Trophoblast cell (in vitro differentiated cells and primary cell): Measurements from ENCODE around the gene GPX5.
"Not testable (repeated sequence)": the region's sequence is repeated elsewhere in the genome, so short reads cannot be mapped to it uniquely, and the experiment has no call there.

Source experiments
- DNase-seq, 2 donors: peaks; one replicate each; pipeline ENCODE4 v3.0.0-alpha.2; 2016
- H2AFZ ChIP-seq: 2 replicates; pipeline ENCODE4 v1.6.1; 2013; ENCODE audit warnings: low read length, moderate library complexity, mild to moderate bottlenecking; ENCODE audit not compliant: insufficient read depth, poor library complexity
- H2AK5ac ChIP-seq: 2 replicates; pipeline ENCODE4 v1.6.1; 2013; ENCODE audit warnings: mild to moderate bottlenecking, low read length
- H2BK120ac ChIP-seq: 2 replicates; pipeline ENCODE4 v1.6.1; 2013; ENCODE audit warnings: low read length, mild to moderate bottlenecking, moderate library complexity; ENCODE audit not compliant: insufficient read depth, poor library complexity
- H2BK12ac ChIP-seq: 2 replicates; pipeline ENCODE4 v1.6.1; 2013; ENCODE audit warnings: mild to moderate bottlenecking, low read length, moderate library complexity
- H2BK5ac ChIP-seq: 2 replicates; pipeline ENCODE4 v1.6.1; 2013; ENCODE audit warnings: low read length, low read depth, moderate library complexity, mild to moderate bottlenecking; ENCODE audit not compliant: poor library complexity
- H3K14ac ChIP-seq: 2 replicates; pipeline ENCODE4 v1.6.1; 2013; ENCODE audit warnings: mild to moderate bottlenecking, low read length
- H3K18ac ChIP-seq: 2 replicates; pipeline ENCODE4 v1.6.1; 2013; ENCODE audit warnings: mild to moderate bottlenecking, low read length
- H3K23ac ChIP-seq: 2 replicates; pipeline ENCODE4 v1.6.1; 2013; ENCODE audit warnings: low read length
- H3K27ac ChIP-seq: 2 replicates; pipeline ENCODE4 v1.5.1; 2013; ENCODE audit warnings: low read depth, mild to moderate bottlenecking, inconsistent platforms, low read length, moderate library complexity
- H3K27me3 ChIP-seq: 2 replicates; pipeline ENCODE4 v1.6.1; 2013; ENCODE audit warnings: inconsistent platforms, mild to moderate bottlenecking, low read length, moderate library complexity; ENCODE audit not compliant: insufficient read depth
- H3K36me3 ChIP-seq, 2 experiments: 1 replicate in 1 of 2; 2 replicates in 1 of 2; pipeline ENCODE4 v1.6.1; 2013; ENCODE audit warnings: low read length in 2 of 2, mild to moderate bottlenecking in 2 of 2, moderate library complexity in 1 of 2; ENCODE audit not compliant: insufficient read depth in 2 of 2, control insufficient read depth in 1 of 2
- H3K4ac ChIP-seq: 2 replicates; pipeline ENCODE4 v1.6.1; 2013; ENCODE audit warnings: low read depth, mild to moderate bottlenecking, low read length, moderate library complexity
- H3K4me1 ChIP-seq, 2 experiments: 1 replicate in 1 of 2; 2 replicates in 1 of 2; pipeline ENCODE4 v1.6.1; 2013; ENCODE audit warnings: low read length in 2 of 2, mild to moderate bottlenecking in 2 of 2, moderate library complexity in 1 of 2; ENCODE audit not compliant: insufficient read depth in 2 of 2, control insufficient read depth in 1 of 2
- H3K4me2 ChIP-seq: 2 replicates; pipeline ENCODE4 v1.6.1; 2013; ENCODE audit warnings: inconsistent platforms, mild to moderate bottlenecking, low read length, moderate library complexity
- H3K4me3 ChIP-seq: 2 replicates; pipeline ENCODE4 v1.5.1; 2013; ENCODE audit warnings: mild to moderate bottlenecking, low read depth, low read length, inconsistent platforms
- H3K79me1 ChIP-seq: one replicate; pipeline ENCODE4 v1.6.1; 2013; ENCODE audit warnings: low read length
- H3K79me2 ChIP-seq: 2 replicates; pipeline ENCODE4 v1.6.1; 2013; ENCODE audit warnings: low read length, mild to moderate bottlenecking; ENCODE audit not compliant: control insufficient read depth, insufficient read depth, poor library complexity
- H3K9ac ChIP-seq: 2 replicates; pipeline ENCODE4 v1.6.1; 2013; ENCODE audit warnings: mild to moderate bottlenecking, low read length
- H3K9me3 ChIP-seq: 2 replicates; pipeline ENCODE4 v1.6.1; 2013; ENCODE audit warnings: low read depth, mild to moderate bottlenecking, control low read depth, inconsistent platforms, low read length; ENCODE audit not compliant: insufficient read depth
- H4K12ac ChIP-seq: 2 replicates; pipeline ENCODE4 v1.6.1; 2013; ENCODE audit warnings: low read depth, mild to moderate bottlenecking, low read length, moderate library complexity
- H4K8ac ChIP-seq: 2 replicates; pipeline ENCODE4 v1.6.1; 2013; ENCODE audit warnings: low read depth, mild to moderate bottlenecking, low read length, moderate library complexity
- H4K91ac ChIP-seq: one replicate; pipeline ENCODE4 v1.6.1; 2013; ENCODE audit warnings: low read depth, mild to moderate bottlenecking, low read length, moderate library complexity
- WGBS: extraction: QIAGEN DNeasy Blood & Tissue Kit; methylation state at CpG from one replicate; pipeline ENCODE4 v1.1.7; 2013; ENCODE audit warnings: missing lambda C conversion rate; ENCODE audit not compliant: insufficient read length, insufficient coverage; ENCODE audit errors: extremely low coverage; 5-methylcytosine and 5-hydroxymethylcytosine counted together

GPX5 gene

DNA sequence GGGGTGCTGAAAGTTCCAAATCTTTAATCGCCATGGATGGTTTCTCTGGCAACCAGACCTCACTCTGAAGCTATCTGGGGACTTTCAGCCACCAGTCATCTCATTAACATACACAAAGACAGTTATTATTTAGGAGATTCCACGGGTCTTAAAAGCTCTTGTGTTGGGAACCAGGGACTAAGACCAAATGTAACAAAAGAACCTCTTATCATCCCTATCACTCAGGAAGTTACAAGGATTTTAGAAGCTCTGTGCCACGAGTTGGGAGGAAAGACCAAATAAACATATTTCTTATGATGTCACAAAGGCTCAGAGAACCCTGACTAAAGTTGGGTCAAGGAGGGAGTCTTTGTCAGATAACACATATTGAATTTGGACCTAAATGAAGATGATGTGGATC, 27.8 kb upstream of the GPX5 start:
- no peak overlapping the region for H3K18ac ChIP-seq
- H3K23ac ChIP-seq, result no peak overlapping the region
- no peak overlapping the region for H2BK12ac ChIP-seq
- H3K36me3 ChIP-seq, result no peaks in the 10 kb centered on the region
- no peak overlapping the region for H3K4me2 ChIP-seq
- H3K9me3 ChIP-seq, result peaks cover 1% of the 10 kb centered on the region
- H3K14ac ChIP-seq, result no peak overlapping the region
- no peak overlapping the region for H2AFZ ChIP-seq
- no peak overlapping the region for H2BK120ac ChIP-seq
- no peak overlapping the region for H3K4me3 ChIP-seq
- H3K27me3 ChIP-seq, result no peaks in the 10 kb centered on the region
- no peaks in the 10 kb centered on the region for H3K4me1 ChIP-seq
- no peak overlapping the region for H2BK5ac ChIP-seq
- no peaks in the 10 kb centered on the region for H3K79me1 ChIP-seq
- H4K91ac ChIP-seq, result no peak overlapping the region
- H4K12ac ChIP-seq, result no peak overlapping the region
- H4K8ac ChIP-seq, result no peak overlapping the region
- H3K4ac ChIP-seq, result no peak overlapping the region
- H3K9ac ChIP-seq, result no peak overlapping the region
- no peak for DNase-seq
- no peaks in the 10 kb centered on the region for H3K79me2 ChIP-seq
- H2AK5ac ChIP-seq, result no peak overlapping the region
- WGBS, result no CpG with 5 or more reads among the region's 3 CpGs
- no peak overlapping the region for H3K27ac ChIP-seq

DNA sequence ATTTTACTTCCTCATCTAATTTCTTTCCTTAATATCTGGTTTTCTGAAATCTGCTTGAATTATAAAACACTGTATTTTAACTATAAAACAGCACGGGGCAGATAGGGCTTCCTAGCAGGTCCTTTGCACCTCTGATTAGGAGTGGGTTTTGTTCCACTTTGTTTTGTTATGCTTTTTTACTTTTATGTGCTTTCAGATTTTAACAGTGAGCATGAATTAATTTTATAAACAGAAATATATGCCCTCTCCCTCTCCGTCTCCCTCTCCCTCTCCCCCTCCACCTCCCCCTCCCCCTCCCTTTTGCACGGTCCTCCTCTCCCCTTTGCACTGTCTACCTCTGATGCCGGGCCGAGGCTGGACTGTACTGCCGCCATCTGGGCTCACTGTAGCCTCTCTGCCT, 24.4 kb upstream of the GPX5 start:
- no peak for DNase-seq
- H4K8ac ChIP-seq, result no peak overlapping the region
- H3K4ac ChIP-seq, result no peak overlapping the region
- no peak overlapping the region for H2BK5ac ChIP-seq
- no CpG with 5 or more reads among the region's 6 CpGs for WGBS
- no peak overlapping the region for H3K4me2 ChIP-seq
- no peak overlapping the region for H3K14ac ChIP-seq
- no peaks in the 10 kb centered on the region for H3K36me3 ChIP-seq
- no peak overlapping the region for H3K9ac ChIP-seq
- H4K12ac ChIP-seq, result no peak overlapping the region
- H2BK120ac ChIP-seq, result no peak overlapping the region
- no peak overlapping the region for H4K91ac ChIP-seq
- H3K23ac ChIP-seq, result no peak overlapping the region
- no peaks in the 10 kb centered on the region for H3K79me2 ChIP-seq
- H3K4me3 ChIP-seq, result no peak overlapping the region
- H3K4me1 ChIP-seq, result no peaks in the 10 kb centered on the region
- peaks cover 1% of the 10 kb centered on the region for H3K9me3 ChIP-seq
- H3K27me3 ChIP-seq, result no peaks in the 10 kb centered on the region
- no peak overlapping the region for H2AFZ ChIP-seq
- H2AK5ac ChIP-seq, result no peak overlapping the region
- no peak overlapping the region for H2BK12ac ChIP-seq
- no peak overlapping the region for H3K18ac ChIP-seq
- H3K27ac ChIP-seq, result no peak overlapping the region
- H3K79me1 ChIP-seq, result no peaks in the 10 kb centered on the region

DNA sequence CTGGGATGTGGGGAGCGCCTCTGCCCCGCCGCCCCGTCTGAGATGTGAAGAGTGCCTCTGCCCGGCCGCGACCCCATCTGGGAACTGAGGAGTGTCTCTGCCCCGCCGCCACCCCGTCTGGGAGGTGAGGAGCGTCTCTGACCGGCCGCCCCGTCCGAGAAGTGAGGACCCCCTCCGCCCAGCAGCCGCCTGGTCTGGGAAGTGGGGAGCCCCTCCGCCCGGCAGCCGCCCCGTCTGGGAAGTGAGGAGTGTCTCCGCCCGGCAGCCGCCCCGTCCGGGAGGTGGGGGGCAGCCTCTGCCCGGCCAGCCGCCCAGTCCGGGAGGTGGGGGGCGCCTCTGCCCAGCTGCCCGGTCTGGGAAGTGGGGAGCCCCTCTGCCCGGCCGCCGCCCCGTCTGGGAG, 23.5 kb upstream of the GPX5 start:
- not testable (repeated sequence) for H2BK120ac ChIP-seq, H3K4me3 ChIP-seq, H2AK5ac ChIP-seq, H3K14ac ChIP-seq, H3K27me3 ChIP-seq, H3K23ac ChIP-seq, H4K91ac ChIP-seq, DNase-seq, H3K27ac ChIP-seq, H3K4me2 ChIP-seq, H4K12ac ChIP-seq, H2AFZ ChIP-seq, H3K9me3 ChIP-seq, H3K36me3 ChIP-seq, H2BK5ac ChIP-seq, H3K9ac ChIP-seq, H2BK12ac ChIP-seq, H3K4ac ChIP-seq, H3K18ac ChIP-seq, H3K79me2 ChIP-seq, H4K8ac ChIP-seq, H3K4me1 ChIP-seq, H3K79me1 ChIP-seq
- WGBS, result no CpG with 5 or more reads among the region's 35 CpGs

DNA sequence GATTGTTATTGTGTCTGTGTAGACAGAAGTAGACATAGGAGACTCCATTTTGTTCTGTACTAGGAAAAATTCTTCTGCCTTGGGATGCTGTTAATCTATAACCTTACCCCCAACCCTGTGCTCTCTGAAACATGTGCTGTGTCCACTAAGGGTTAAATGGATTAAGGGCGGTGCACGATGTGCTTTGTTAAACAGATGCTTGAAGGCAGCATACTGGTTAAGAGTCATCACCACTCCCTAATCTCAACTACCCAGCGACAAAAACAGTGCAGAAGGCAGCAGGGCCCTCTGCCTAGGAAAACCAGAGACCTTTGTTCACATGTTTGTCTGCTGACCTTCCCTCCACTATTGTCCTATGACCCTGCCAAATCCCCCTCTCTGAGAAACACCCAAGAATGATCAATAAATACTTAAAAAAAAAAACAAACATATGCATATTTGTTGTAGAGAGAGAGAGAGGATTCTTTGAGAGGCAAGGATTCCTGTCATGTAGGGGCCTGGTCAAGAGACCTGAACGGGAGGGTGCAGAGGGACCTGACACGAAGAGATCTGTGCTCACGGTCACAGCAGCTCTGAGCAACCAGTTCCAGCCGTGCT, 22.9 kb upstream of the GPX5 start:
- not testable (repeated sequence) for H3K36me3 ChIP-seq, H3K9me3 ChIP-seq, H2AFZ ChIP-seq, H4K8ac ChIP-seq, H3K4me3 ChIP-seq, H2BK5ac ChIP-seq, H3K4me2 ChIP-seq, H3K27me3 ChIP-seq, H3K18ac ChIP-seq, H3K4ac ChIP-seq, H2BK12ac ChIP-seq, H3K23ac ChIP-seq, H3K4me1 ChIP-seq, H3K14ac ChIP-seq, H3K79me2 ChIP-seq, H3K27ac ChIP-seq, H2AK5ac ChIP-seq, H4K91ac ChIP-seq, H3K79me1 ChIP-seq, H3K9ac ChIP-seq, H2BK120ac ChIP-seq, H4K12ac ChIP-seq
- peak in 1 of 2 donors; percentile 2 for DNase-seq
- WGBS, result no CpG with 5 or more reads among the region's 7 CpGs
